GM21619 (cell line): ENCODE measurements around the gene MTA3.

Experiments
- ATAC-seq: cut with Tn5 transposase; IDR thresholded peaks from one replicate; pipeline ENCODE4 v1.9.1; 2021; ENCODE audit not compliant: unreplicated experiment

Gene MTA3

GRCh38 chr2:42777883-42778805, 209.7 kb downstream of the MTA3 start:
- no peak for ATAC-seq

GRCh38 chr2:42781181-42781580, 212.7 kb downstream of the MTA3 start:
- ATAC-seq = no peak

GRCh38 chr2:42783511-42783910, 215.1 kb downstream of the MTA3 start:
- no peak for ATAC-seq

- ATAC-seq = no peak
Measured at GRCh38 chr2:42784204-42784880, 215.9 kb downstream of the MTA3 start.

GRCh38 chr2:42786561-42787345, 218.3 kb downstream of the MTA3 start:
- ATAC-seq = no peak

- ATAC-seq = no peak
Measured at GRCh38 chr2:42787424-42787787, 219.0 kb downstream of the MTA3 start.

- no peak for ATAC-seq
Measured at GRCh38 chr2:42787788-42788477, 219.5 kb downstream of the MTA3 start.

- ATAC-seq = no peak
Measured at GRCh38 chr2:42788478-42788793, 220.0 kb downstream of the MTA3 start.

GRCh38 chr2:42788882-42789281, 220.4 kb downstream of the MTA3 start:
- ATAC-seq = no peak

- no peak for ATAC-seq
Measured at GRCh38 chr2:42789751-42790150, 221.3 kb downstream of the MTA3 start.

- no peak for ATAC-seq
Measured at GRCh38 chr2:42791606-42792005, 223.2 kb downstream of the MTA3 start.

GRCh38 chr2:42792087-42792582, 223.7 kb downstream of the MTA3 start:
- ATAC-seq = no peak

- no peak for ATAC-seq
Measured at GRCh38 chr2:42792583-42793333, 224.3 kb downstream of the MTA3 start, which contains the start of gene HAAO. Gene HAAO (minus strand): TSS chr2:42792583. CDS start chr2:42792536, 47 bp downstream.

- no peak for ATAC-seq
Measured at GRCh38 chr2:42793334-42794270, 225.2 kb downstream of the MTA3 start.

- ATAC-seq = no peak
Measured at GRCh38 chr2:42794271-42795046, 226.0 kb downstream of the MTA3 start.

GRCh38 chr2:42795275-42795674, 226.8 kb downstream of the MTA3 start:
- ATAC-seq = no peak

GRCh38 chr2:42795841-42796301, 227.4 kb downstream of the MTA3 start:
- no peak for ATAC-seq
